ENCODE results near the gene GALNT5.

DNA sequence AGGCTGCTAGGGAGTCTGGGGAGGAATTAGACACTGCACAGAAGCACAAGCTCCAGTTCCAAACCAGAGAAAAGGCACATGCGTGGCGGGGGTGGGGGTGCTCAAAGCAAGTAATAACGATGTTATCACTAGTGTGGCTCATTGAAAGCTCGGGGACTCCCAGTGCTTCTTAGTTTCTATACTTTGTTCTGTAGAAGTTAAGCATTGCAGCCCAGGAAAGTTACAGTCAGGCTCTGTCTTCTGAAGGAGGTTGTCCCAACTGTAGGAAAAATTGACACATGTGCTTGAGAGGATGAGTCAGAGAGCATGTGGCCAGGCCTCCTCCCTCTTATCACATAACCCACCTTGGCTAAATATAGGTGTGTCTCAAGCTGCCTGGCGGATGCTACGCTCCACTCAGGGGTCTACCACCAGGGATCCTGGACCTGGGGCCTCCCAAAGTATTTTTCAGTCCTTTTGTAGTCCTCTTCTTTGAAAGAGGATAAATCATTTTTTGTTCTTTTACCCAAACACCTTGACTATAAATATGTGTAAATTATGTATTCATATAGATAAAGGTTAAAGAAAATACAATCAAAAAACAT is 3.8 kb downstream of the GALNT5 start:
- TF ChIP-seq, protein P1, sequence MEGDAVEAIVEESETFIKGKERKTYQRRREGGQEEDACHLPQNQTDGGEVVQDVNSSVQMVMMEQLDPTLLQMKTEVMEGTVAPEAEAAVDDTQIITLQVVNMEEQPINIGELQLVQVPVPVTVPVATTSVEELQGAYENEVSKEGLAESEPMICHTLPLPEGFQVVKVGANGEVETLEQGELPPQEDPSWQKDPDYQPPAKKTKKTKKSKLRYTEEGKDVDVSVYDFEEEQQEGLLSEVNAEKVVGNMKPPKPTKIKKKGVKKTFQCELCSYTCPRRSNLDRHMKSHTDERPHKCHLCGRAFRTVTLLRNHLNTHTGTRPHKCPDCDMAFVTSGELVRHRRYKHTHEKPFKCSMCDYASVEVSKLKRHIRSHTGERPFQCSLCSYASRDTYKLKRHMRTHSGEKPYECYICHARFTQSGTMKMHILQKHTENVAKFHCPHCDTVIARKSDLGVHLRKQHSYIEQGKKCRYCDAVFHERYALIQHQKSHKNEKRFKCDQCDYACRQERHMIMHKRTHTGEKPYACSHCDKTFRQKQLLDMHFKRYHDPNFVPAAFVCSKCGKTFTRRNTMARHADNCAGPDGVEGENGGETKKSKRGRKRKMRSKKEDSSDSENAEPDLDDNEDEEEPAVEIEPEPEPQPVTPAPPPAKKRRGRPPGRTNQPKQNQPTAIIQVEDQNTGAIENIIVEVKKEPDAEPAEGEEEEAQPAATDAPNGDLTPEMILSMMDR (IDR thresholded peaks at IDR 0.05; ENCODE audit: insufficient read depth, low read length, poor library complexity, severe bottlenecking): no peak
- TF ChIP-seq EZH2phosphoT487 (conservative IDR thresholded peaks at IDR 0.05; ENCODE audit: low read length): no peak

Measured in SU-DHL-6 (cell line).